Spleen (tissue), 7 donors: ENCODE data around the gene SSU72.

Experiments used
- CTCF ChIP-seq, 11 experiments: fragments of 200-600 bp in 7 of 11; fragments of 450-650 bp in 4 of 11; sonication (generic) in 4 of 11; IDR thresholded peaks in 8 of 11; conservative IDR thresholded peaks in 3 of 11; 1 replicate in 7 of 11; 2 replicates in 4 of 11; pipeline versions ENCODE4 v1.4.0 to v1.8.0; 2016 to 2021; ENCODE audit warnings: antibody characterized with exemption in 11 of 11, inconsistent platforms in 4 of 11, mild to moderate bottlenecking in 1 of 11
- POLR2A ChIP-seq, 3 donors: fragments of 450-650 bp; IDR thresholded peaks; one replicate each; pipeline ENCODE4 v1.5.1; 2017; ENCODE audit warnings: antibody characterized with exemption in 3 of 3, mild to moderate bottlenecking in 1 of 3
- POLR2AphosphoS5 ChIP-seq, 3 donors: sonication (generic); formaldehyde crosslinking; IDR thresholded peaks; one replicate each; pipeline ENCODE4 v1.5.1; 2017; ENCODE audit warnings: antibody characterized with exemption in 3 of 3
- donor health status: DM: no; HTN: no; CAD: no; lungs with moderate emphysema.
- donor health status: DM: no; HTN: no; CAD: no.
- donor health status: DM: no; HTN: no; CAD: no.

GRCh38 chr1:1540090-1540817 lies 34.4 kb downstream of the SSU72 start, which contains the start of gene TMEM240:
- TF ChIP-seq CTCF (IDR thresholded peaks at IDR 0.05 in 8 of 11, conservative IDR thresholded peaks at IDR 0.05 in 3 of 11) = no peak
- no peak for TF ChIP-seq POLR2AphosphoS5 (IDR thresholded peaks at IDR 0.05)
- no peak for TF ChIP-seq POLR2A (IDR thresholded peaks at IDR 0.05)
